GM19372 (cell line): ENCODE measurements around the gene SEC31B.

Experiments used
- ATAC-seq: cut with Tn5 transposase; IDR thresholded peaks from one replicate; pipeline ENCODE4 v1.9.1; 2021; ENCODE audit warnings: mild to moderate bottlenecking, low read depth, moderate library complexity; ENCODE audit not compliant: unreplicated experiment

The SEC31B gene, protein sequence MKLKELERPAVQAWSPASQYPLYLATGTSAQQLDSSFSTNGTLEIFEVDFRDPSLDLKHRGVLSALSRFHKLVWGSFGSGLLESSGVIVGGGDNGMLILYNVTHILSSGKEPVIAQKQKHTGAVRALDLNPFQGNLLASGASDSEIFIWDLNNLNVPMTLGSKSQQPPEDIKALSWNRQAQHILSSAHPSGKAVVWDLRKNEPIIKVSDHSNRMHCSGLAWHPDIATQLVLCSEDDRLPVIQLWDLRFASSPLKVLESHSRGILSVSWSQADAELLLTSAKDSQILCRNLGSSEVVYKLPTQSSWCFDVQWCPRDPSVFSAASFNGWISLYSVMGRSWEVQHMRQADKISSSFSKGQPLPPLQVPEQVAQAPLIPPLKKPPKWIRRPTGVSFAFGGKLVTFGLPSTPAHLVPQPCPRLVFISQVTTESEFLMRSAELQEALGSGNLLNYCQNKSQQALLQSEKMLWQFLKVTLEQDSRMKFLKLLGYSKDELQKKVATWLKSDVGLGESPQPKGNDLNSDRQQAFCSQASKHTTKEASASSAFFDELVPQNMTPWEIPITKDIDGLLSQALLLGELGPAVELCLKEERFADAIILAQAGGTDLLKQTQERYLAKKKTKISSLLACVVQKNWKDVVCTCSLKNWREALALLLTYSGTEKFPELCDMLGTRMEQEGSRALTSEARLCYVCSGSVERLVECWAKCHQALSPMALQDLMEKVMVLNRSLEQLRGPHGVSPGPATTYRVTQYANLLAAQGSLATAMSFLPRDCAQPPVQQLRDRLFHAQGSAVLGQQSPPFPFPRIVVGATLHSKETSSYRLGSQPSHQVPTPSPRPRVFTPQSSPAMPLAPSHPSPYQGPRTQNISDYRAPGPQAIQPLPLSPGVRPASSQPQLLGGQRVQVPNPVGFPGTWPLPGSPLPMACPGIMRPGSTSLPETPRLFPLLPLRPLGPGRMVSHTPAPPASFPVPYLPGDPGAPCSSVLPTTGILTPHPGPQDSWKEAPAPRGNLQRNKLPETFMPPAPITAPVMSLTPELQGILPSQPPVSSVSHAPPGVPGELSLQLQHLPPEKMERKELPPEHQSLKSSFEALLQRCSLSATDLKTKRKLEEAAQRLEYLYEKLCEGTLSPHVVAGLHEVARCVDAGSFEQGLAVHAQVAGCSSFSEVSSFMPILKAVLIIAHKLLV

DNA sequence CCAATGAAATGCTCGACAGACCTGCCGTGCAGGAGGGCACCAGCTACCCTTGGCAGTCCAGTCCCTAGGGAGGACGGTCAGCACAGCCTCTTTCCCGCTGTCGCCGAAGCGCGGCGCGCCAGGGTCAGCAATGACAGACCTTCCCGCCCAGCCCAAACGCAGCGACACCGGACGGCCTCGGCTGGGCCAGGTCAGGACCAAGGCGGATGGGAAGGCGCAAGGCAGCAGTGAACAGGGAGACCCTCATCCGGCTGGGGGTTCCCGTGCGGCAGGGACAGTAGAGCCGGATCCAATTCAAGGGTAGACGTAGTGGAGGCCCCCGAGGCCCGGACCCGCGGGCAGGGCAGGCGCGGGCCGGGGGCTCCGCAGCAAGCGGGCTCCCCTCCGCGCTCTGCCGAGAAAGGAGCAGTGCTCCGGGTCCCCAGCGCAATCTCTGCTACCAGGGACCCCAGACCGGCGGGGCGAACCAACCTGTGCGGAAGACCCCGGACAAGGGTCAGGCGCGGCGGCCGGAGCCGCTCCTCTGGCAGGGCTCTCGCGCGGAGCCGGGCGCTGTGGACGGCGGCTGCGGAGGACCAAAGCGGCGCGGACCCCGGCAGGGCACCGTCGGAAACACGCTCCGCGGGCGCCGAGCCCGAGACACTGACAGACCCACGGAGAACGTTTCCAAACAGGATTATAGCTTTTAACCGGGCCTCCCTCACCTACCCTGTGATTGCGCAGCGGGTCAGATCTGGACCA, at the start of gene SEC31B:
SEC31B (minus strand) TSS at position 551 of the 741 bp plus-strand sequence. CDS start 2,909 bp downstream, outside the sequence.
- ATAC-seq, result no peak

DNA sequence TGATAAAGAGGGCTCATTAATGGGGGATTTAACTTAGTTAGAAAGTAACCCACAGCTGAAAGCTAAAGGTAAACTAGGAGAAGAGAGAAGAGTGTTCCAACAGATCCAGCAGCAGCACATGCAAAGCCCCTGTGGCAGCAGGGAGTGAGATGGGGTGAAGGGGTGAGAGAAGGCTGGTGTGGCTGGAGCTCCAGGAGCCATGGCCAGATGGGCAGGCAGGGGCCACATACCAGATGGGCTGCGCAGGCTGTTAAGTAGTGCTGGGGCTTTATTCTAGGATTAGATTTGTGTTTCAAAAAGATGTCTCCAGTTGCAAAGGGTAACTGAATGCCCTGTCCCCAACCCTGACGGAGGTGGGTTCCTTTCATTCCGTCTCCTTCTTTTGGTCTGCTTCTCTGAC, 49.3 kb upstream of the SEC31B start:
- no peak for ATAC-seq

- ATAC-seq, result no peak
Measured at GRCh38 chr10:100567826-100568225, 48.2 kb upstream of the SEC31B start.

- ATAC-seq, result no peak
Measured at GRCh38 chr10:100567249-100567648, 47.6 kb upstream of the SEC31B start.

DNA sequence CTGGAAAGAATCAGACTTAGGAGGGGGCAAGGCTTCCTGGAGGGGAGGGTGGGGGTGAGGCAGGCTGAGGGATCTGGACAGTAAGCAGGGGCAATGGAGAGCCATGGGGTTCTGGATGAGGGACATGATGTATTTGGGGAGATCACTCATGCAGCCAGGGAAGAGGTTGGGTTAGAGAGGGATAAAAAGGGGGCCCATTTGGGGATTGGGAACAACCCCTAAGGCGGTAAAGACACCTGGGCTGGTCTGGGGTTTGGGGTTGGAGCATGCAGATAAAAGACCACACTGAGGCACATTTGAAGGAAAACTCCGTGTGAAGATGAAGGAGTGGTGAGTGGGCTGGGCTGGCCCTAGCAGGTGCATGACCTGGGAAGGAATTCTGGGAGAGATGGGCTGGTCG, 46.9 kb upstream of the SEC31B start:
- no peak for ATAC-seq

DNA sequence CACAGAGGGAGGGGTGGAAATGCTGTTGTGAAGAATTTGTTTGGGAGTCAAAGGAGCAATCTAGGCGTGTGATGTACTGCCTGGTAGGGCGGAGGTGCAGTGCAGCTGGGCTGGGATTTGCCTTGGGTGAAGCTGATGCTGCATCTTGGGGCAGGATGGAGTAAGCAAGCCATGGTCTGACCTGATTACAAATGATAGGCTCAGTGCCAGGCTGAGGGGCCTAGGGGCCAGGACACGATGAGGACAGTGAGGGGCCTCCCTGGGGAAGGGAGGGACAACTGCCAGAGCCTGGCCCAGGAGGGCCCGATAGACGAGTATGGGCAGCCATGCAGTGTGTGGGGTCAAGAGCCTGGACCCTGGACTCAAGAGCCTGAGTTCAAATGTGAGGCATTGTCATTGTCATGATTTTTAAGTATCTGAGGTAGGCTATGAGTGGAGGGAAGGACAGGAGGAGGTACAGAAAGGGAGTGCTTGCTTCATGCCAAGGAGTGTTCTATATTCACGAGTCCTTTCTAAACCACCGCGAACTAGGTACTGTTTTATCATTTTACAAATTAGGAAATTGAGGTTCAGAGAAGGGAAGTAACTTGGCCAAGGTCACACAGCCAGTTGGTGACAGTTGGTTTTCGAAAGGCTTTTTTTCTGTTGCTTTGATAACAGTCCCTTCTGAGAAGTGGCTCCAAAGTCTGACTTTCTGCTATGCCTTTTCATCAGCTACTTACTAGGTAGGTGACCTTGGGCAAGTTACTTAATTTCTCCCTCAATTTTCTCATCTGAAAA, 45.7 kb upstream of the SEC31B start:
- no peak for ATAC-seq

DNA sequence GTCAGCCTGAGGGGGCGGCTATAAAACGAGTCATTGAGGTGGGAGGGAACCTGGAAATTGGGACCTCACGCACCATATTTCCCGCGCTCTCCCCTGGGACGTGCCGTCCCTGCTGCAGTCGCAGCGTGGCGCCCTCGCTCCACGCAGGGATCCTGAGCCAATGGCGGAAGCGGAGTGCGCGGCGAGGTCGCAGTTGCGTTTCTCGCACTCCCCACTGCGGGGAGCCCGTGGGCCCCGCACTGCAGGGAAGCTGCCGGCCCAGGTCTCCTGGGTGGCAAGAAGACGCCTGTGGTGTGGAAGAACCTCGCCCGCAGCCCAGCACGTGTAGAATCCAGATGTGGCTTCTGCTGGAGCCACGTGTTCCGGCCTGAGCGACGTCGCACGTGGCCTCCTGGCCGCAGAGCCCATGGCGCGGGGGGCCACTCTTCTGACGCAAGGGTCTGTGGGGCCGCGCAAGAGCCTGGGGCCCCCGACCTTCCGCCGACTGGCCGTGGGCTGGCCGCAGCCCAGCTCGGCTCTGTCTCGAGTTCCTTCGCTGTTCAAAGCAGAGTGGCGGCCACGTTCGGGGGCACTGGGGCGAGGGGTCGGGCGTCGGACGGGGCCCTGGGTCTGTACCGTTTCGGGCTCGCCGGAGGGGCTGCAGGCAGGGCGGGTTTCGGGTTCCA, 42.5 kb upstream of the SEC31B start:
- no peak for ATAC-seq

- no peak for ATAC-seq
Measured at GRCh38 chr10:100561005-100561404, 41.3 kb upstream of the SEC31B start.

GRCh38 chr10:100560248-100560647, 40.6 kb upstream of the SEC31B start:
- ATAC-seq, result no peak

DNA sequence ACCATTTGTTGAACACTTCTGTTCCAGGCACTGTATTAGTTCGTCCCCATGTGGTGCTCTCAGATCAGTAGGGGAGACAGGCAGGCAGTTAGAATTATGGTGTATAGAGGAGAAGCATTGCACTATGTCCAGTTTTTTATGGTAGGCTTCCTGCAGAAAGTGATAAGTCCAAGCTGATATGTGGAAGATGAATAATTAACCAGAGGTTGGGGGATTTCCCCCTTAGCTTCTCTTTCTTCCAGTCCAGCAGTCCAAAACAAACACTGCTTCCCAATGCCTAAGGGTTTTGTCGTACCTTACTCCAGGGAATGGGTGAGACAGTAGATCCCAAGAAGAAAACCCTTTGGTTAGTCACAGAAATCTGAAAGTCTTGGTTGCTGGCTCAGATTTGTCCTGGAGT, 35.2 kb upstream of the SEC31B start:
- no peak for ATAC-seq

GRCh38 chr10:100553929-100554328, 34.3 kb upstream of the SEC31B start:
- no peak for ATAC-seq

- ATAC-seq, result no peak
Measured at GRCh38 chr10:100551738-100552137, 32.1 kb upstream of the SEC31B start.

- ATAC-seq, result no peak
Measured at GRCh38 chr10:100551196-100551595, 31.5 kb upstream of the SEC31B start.

DNA sequence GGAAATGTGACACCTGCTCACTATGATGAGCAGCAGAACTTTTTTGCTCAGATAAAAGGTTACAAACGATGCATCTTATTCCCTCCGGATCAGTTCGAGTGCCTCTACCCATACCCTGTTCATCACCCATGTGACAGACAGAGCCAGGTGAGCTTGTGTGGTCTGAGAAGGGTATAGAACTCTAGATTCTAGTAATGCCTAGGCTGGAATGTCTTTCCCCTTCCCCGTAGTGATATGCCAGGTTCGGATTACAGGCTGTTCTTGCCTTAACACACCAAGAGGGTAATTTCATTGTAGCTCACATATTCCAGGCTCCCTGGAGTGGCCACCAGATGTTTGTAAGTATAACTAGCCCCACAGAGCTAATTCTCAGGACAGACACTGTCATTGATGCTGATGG, 25.3 kb upstream of the SEC31B start:
- ATAC-seq, result no peak

DNA sequence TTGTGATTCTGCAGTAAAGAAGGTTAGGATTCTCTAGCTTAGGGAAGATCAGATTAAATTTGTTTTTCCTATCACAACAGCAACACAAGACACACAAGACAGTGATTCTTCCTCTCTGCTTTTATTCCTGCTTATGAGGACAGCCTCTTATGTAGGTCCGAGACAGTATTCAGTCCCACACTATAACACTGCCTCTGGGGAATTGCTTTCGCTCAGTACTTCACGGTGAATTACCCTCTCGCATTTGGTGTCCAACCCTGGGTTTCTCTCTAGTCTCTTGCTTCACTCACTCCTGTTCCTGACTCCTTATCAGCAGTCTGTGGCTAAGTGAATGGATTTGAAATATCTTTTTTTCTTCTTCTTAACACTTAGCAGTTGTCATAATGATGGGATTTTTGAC, 17.8 kb upstream of the SEC31B start:
- no peak for ATAC-seq

DNA sequence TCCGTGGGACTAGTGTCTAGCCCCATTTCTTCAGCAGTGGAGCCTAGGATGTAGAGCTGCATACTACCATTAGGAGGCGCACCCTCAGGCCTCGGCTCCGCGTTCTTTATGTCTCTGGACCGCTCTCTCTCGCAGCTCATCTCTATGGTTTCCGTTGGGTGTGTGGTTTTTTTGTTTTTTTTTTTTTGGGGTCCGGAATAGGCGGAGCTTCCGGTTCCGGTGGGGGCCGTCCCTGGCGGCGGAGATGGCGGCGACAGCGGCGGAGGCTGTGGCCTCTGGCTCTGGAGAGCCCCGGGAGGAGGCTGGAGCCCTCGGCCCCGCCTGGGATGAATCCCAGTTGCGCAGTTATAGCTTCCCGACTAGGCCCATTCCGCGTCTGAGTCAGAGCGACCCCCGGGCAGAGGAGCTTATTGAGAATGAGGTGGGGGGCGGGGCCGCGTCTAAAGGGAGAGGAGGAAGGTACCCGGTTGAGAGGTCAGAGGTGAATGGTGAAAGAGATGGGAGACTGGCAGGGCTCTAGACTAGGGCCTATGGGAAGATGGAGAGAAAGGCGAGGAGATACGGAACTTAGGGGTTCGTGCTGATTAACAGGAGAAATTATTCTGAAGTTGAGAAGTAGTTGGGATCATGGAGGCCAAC, 16.2 kb upstream of the SEC31B start, which contains the start of gene HIF1AN:
HIF1AN (plus strand) TSS at position 229 of the 639 bp plus-strand sequence; CDS start at position 245, 16 bp downstream.
- peak; percentile 96 for ATAC-seq

DNA sequence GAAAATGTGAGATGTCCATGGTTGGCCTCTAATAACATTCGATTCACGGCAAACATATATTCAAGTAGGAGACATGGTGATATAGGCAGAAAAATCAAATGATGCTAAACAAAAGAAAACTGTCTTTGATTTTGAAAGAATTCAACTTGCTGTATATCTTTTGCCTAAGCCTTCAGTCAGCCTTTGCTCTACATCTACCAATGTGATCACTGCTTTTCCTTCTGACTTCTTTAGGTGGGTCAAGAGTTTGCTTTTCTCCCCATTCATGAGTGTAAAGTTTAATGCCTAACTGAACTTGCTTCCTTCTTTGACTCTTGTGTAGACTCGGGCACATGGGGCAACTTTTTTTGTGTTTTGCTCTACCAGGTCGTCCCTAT, 15.7 kb upstream of the SEC31B start:
- no peak for ATAC-seq

DNA sequence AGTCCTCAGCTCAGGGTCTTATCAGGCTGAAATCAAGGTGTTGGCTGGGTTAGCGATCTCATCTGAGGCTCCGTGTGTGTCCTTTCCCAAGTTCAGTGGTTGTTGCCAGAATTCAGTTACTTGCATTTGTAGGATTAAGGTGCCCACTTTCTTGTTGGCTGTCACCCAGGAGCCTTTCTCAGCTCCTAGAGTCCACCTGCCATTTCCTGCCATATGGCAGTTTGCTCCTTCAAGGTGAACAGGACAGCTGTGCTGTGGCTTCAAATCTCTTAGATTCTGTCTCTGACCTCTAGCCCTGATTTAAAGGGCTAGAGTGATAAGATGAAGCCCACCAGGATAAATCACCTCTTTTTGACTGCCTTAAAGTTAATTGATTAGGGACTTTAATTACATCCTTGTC, 15.1 kb upstream of the SEC31B start:
- ATAC-seq, result no peak
